SK-N-SH (cell line): Measurements from ENCODE around the gene LMAN2. TPM values are rescaled to one million over a fixed set of nuclear protein-coding genes. Genes with fewer than 3 reads are reported as not detected.

Source experiments
- CHD2 ChIP-seq: fragments of 150-350 bp; IDR thresholded peaks from 2 replicates; pipeline ENCODE4 v1.6.1; 2018; ENCODE audit warnings: low read length; ENCODE audit not compliant: partially characterized antibody
- FOSL2 ChIP-seq: IDR thresholded peaks from 2 replicates; pipeline ENCODE4 v1.4.0; 2012; ENCODE audit warnings: low read depth, mild to moderate bottlenecking, moderate library complexity, borderline replicate concordance
- GABPA ChIP-seq: IDR thresholded peaks from 2 replicates; pipeline ENCODE4 v1.4.0; 2012; ENCODE audit warnings: low read depth, mild to moderate bottlenecking
- GATA2 ChIP-seq: sonication (generic); formaldehyde crosslinking; IDR thresholded peaks from 2 replicates; pipeline ENCODE4 v1.5.0; 2020; ENCODE audit warnings: mild to moderate bottlenecking, missing genetic modification reagents
- IRF3 ChIP-seq: fragments of 150-350 bp; IDR thresholded peaks from 2 replicates; pipeline ENCODE4 v1.6.1; 2016; ENCODE audit warnings: mild to moderate bottlenecking, low read depth, low read length
- JUND ChIP-seq: IDR thresholded peaks from 2 replicates; pipeline ENCODE4 v1.4.0; 2012
- MEF2A ChIP-seq: IDR thresholded peaks from 2 replicates; pipeline ENCODE4 v1.4.0; 2012; ENCODE audit warnings: low read depth, borderline replicate concordance
- NFIC ChIP-seq: IDR thresholded peaks from 2 replicates; pipeline ENCODE4 v1.4.0; 2012; ENCODE audit warnings: borderline replicate concordance
- NRF1 ChIP-seq: IDR thresholded peaks from 2 replicates; pipeline ENCODE4 v1.6.1; 2012; ENCODE audit warnings: low read depth, mild to moderate bottlenecking, low read length
- PBX3 ChIP-seq: IDR thresholded peaks from 2 replicates; pipeline ENCODE4; 2012
- POLR2AphosphoS5 ChIP-seq: IDR thresholded peaks from 2 replicates; pipeline ENCODE4 v1.6.1; 2012; ENCODE audit warnings: low read depth, low read length
- RAD21 ChIP-seq: IDR thresholded peaks from 2 replicates; pipeline ENCODE4 v1.6.1; 2012; ENCODE audit warnings: mild to moderate bottlenecking, low read length
- REST ChIP-seq: IDR thresholded peaks from 2 replicates; pipeline ENCODE4 v1.6.1; 2012; ENCODE audit warnings: mild to moderate bottlenecking, low read depth, low read length, moderate library complexity
- RXRA ChIP-seq: IDR thresholded peaks from 2 replicates; pipeline ENCODE4 v1.4.0; 2012; ENCODE audit warnings: low read depth, mild to moderate bottlenecking, borderline replicate concordance
- SIN3A ChIP-seq: IDR thresholded peaks from 2 replicates; pipeline ENCODE4 v1.6.1; 2012; ENCODE audit warnings: low read depth, mild to moderate bottlenecking, low read length, moderate library complexity, borderline replicate concordance
- TCF12 ChIP-seq: IDR thresholded peaks from 2 replicates; pipeline ENCODE4 v1.4.0; 2012
- TEAD4 ChIP-seq: IDR thresholded peaks from 2 replicates; pipeline ENCODE4 v1.4.0; 2012; ENCODE audit warnings: mild to moderate bottlenecking, borderline replicate concordance; ENCODE audit not compliant: insufficient read depth
- ZBTB33 ChIP-seq: IDR thresholded peaks from 2 replicates; pipeline ENCODE4 v1.4.0; 2012; ENCODE audit warnings: low read depth, borderline replicate concordance
- polyA plus RNA-seq, 3 experiments: library from polyadenylated mRNA; depleted of rRNA; stranded (reverse); fragments of >200 nt; gene quantifications; 2 replicates each; pipeline ENCODE4 v1.2.3, GENCODE V29; 2012

Gene LMAN2
- polyA plus RNA-seq, 1 of the 3 experiments (the other 2 are of a cell fraction) = 500 TPM

GRCh38 chr5:177311723-177312648 is 39.5 kb downstream of the LMAN2 start, which contains the start of gene MXD3 (continued):
- TF ChIP-seq FOSL2 (no peak), SIN3A (peak; percentile 66; the same call in 1 of the 2 replicates), RAD21 (no peak), RXRA (no peak; the same call in 1 of the 2 replicates), MEF2A (no peak), NFIC (no peak), IRF3 (peak; percentile 52; the same call in 1 of the 2 replicates), ZBTB33 (no peak), JUND (no peak; the same call in 1 of the 2 replicates), NRF1 (peak; percentile 75), TCF12 (no peak), GABPA (no peak), GATA2 (no peak), REST (no peak), CHD2 (peak; percentile 42), PBX3 (0 out of 2 replicates have a peak, but pooled peaks have one; percentile 11), POLR2AphosphoS5 (peak; percentile 69), TEAD4 (no peak)
